Right forelimb (tissue), 1 donor: ENCODE results near the gene ADAMTS19.
"Not testable (repeated sequence)": the region's sequence is repeated elsewhere in the genome, so short reads cannot be mapped to it uniquely, and the experiment has no call there.

ENCODE experiments used
- DNase-seq: peaks from one replicate; pipeline ENCODE4 v3.0.0-alpha.2; 2018

Gene ADAMTS19

DNA sequence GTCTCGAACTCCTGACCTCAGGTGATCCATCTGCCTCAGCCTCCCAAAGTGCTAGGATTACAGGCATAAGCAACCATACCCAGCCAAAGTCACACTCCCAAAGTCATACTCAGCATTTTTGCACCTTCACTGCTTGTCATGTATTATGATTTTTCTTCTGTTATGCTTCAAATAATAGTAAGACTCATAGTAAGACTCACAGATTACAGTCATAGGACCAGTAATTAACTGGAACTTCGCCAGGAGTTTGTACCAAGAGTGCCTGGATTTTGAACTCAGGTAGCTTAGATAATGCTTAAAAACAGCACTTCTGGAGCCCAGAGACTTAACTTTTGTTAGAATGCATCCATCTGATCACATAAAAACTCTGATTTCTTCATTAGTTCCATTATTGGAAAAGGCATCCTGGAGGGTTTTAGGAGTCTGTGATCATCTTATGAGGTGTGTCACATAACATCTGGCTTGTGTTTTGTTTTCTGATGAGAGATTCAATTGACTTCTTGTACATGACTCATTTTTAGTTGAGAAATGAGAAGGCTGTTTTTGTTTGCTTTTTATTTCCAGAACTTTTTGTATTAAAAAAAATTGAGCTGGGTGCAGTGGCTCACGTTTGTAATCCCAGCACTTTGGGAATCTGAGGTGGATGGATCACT lies 131.5 kb downstream of the ADAMTS19 start:
- DNase-seq = no peak

DNA sequence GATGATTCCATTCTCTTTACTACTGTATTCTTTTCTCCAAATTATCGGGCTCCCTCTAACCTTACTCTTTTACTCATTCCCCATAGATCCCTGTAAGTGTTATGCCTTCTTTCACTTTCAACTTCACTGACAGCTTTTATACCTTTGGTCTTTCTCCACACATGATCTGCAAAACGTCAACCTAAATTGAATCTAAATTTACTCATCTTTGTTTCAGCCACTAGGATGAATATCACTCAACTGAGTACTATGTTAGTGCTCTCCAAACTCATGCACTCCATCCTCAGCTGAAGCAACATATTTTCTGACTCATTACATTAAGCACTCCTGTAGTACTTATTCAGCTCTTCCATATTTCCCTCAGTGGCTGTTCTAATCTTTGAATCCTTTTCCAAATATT lies 133.4 kb downstream of the ADAMTS19 start:
- no peak for DNase-seq

DNA sequence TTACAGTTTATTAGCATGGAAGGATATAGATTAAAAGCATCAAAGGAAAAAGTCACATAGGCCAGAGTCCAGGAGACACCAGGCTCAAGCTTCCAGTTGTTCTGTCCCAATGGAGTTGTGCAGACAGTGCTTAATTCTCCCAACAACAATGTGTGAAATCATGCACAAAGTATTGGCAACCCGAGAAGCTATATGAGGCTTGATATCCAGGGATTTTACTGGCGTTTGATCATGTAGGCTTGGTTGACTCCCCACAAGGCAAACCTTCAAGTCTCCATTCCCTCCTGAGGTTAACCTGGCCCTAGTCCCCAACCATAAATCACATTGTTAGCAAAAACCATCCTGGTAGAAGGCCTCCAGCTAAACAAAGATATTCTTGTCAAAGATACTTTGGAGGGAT lies 141.5 kb downstream of the ADAMTS19 start:
- no peak for DNase-seq

DNA sequence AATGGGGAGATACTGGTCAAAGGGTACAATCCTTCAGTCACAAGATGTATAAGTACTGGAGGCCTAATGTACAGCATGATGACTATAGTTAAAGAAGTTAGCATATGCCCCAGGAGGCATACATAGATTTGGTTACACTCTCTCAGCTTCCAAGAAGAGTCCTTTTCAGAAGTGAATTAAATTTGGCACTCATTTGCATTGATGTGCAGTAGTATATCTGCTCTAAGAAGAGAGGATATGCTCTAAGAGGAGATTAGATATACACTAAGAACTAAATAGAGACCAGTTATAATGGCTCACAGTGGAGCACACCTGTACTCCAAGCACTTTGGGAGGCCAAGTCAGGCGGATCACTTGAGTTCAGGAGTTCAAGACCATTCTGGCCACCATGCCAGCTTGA lies 148.3 kb downstream of the ADAMTS19 start:
- DNase-seq = no peak

DNA sequence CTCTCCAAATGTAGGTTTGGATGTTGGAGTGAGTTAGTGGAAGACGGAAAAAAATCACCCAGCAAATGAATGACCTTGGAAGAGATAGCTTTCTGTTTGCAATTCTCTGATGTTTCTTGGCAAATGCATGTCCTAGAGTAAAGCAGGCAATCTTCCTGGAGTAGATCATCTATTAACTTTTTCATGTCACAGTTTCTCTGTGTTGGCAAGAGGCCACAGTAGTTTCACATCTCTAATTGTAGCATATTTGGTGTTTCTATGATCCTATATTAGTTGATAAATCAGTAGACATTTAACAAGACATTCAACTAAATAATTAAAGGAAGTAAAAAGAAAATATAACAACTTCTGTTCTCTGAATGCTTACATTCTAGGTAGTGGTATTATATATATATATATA lies 149.6 kb downstream of the ADAMTS19 start:
- no peak for DNase-seq

DNA sequence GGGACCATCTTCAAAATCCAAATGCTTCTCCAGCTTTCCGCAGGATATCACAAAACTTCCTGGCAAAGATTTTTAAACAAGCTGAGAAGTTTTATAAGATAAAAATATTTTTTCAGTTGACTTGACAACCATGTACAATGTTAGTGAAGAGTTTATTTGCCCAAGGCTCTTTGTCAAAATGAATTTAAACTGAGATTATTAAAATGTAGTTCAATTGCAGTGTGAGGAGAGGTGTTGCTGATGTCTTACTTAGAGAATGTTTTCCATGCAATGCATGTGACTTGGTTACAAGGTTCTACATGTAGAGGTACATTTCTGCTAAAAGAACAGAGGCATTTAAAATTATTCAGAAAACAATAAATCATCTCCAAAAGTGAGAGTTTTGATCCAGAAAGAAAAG lies 156.4 kb downstream of the ADAMTS19 start:
- no peak for DNase-seq

DNA sequence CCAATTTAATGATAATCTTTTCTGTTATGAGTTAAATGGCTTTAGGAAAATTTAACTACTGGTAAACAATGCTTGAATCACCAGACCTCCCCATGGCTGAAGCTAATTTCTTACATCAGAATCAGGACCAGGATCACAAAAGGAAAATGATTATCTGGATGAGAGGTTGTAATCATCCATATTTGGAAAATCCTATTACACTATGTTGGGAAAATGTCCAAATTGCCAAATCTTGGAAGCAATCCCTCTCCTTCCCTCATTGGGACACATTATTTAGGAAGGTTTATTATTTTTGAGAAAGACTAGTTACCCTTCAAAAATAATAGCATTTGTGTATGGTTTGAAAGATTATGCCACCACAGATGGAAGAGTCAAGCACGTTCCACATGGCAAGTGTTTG lies 157.1 kb downstream of the ADAMTS19 start:
- DNase-seq = no peak

DNA sequence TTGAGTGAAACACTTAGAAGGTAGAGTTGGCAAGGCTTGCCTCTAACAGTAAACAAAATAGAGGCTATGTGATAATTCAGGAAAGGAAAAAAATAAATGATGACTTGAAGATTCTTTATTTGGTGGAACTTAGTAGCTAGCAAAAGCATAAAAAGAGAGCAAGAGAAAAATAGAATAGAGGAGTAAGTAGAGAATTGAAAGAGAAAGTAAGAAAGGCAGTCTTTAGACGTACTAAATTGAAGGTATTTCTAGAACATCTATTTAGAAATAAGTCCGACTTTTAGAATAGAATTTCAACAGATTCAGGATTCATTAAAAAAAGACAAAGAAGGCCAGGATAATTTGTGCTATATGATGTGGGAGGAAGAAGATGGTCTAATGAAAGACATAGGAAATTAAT lies 159.7 kb downstream of the ADAMTS19 start:
- no peak for DNase-seq

DNA sequence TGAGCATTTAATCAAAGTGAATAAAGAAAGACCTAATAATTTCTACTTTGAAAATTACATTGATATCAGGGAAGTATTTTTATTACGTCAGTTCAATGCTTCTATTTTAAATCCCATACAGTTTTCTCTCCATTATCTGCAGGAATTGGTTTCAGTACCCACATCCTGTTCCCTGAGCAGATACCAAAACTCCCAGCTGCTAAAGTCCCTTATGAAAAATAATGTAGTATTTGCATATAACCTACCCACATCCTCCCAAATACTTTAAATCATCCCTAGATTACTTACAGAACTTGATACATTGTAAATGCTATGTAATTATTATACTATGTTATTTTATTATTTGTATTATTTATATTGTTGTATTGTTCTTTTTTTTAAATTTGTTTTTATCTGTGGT lies 162.4 kb downstream of the ADAMTS19 start:
- DNase-seq = no peak

DNA sequence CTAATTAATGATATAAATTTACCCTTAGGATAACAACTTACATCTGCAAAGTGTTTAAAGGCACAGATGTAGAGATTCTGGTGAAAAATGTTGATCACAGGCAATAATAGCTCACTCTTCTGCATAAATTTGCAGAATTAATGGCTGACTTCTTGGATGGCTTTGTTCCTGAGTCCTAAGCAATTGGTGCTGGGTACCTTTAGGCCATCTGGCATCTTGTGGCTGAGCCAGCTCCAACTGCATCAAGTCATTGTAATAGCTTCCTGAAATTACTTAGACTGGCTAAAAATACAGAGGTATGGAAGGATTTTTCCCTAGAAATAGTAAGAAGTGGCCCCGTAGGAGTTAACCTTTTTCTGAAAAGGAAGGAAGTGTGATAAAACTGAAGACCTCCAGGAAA lies 169.5 kb downstream of the ADAMTS19 start:
- DNase-seq = no peak

DNA sequence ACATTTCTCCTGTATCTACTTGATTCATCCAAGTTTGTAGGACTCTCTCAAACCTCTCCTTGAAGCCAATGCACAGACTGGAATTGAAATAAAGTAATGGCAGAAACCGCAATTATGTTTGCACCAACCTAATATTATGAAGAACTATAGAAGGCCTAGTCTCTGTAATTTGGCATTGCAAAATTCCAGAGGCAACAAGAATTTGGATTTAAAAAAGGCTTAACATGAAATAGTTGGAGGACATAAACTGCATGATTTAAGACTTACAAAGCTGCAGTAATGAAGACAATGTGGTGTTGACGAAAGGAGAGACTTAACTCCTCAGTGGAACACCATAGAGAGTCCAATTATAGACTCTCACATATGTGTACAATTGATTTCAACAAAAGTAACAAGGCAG lies 170.0 kb downstream of the ADAMTS19 start:
- DNase-seq = no peak

DNA sequence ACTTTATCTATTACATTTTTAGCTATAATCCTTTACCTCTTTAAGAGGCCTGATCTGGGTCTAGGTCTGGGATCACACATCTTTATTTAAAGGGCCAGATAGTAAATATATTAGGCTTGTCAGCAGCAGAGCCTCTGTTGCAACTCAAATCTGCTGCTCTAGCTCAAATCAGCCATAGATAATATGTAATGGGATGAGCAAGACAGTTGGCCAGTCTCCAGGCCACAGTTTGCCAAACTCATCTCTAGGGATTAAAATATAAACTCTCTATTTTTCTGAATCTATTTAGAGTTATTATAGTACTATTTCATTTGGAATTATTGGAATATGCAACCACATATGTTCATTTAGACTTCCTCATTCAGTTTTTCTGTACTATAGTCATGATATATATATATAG lies 171.9 kb downstream of the ADAMTS19 start:
- DNase-seq = no peak

DNA sequence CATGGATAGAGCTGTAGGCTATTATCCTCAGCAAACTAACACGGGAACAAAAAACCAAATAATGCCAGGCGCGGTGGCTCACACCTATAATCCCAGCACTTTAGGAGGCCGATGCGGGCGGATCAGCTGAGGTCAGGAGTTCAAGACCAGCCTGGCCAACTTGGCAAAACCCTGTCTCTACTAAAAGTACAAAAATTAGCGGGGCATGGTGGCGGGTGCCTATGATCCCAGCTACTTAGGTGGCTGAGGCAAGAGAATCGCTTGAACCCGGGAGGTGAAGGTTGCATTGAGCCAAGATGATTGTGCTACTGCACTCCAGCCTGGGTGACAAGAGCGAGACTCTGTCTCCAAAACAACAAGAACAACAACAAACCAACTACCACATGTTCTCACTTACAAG lies 177.4 kb downstream of the ADAMTS19 start:
- DNase-seq = not testable (repeated sequence)

DNA sequence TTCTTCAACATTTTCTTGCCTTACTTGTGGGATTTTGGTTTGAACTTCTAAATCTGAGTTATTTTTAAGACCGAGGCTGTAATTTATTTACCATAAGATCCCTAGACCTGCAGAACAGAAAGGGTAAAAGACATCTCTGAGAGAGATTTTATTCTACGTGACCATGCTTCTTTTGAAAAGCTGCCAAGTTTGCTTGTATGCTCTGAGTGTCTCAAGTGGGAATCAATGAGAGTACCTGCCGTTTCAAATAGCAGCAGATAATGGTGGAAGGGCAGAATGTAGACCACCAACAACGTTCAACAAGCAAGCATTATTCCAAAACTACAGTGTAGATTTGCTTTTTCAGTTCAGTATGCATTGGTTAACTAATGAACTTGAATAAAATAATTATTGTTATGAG lies 179.2 kb downstream of the ADAMTS19 start:
- no peak for DNase-seq

DNA sequence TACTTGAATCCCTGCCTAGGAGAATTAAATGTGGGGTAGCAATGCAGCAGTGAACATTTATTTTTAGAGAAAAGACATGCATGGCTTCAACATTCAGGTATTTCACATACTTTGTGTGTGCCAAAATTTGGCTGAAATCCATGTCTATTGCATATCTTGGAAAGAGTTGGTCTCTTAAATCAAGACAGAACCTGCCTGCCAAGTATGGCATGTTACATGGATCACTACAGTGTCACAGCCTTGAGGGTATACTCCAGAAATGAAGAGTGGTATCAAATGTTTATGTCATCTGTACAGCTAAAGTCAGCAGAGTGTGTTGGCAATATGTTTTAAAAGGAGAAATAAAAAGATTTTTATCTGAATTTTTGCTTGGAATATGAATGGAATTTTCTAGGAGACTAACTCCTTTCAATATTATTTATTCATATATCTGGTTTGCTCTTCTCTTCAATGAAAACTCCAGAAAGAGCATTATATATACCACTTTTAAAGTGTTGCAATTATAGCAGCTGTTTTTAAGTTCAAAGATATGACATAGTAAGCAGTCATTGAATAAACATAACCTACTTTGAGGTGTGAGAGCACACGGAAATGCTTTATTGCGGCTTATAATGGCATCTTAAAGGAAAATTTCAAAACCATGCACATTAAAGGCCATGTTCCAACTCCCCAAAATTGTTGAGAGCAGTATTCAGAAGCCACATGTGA lies 192.4 kb downstream of the ADAMTS19 start:
- no peak for DNase-seq

DNA sequence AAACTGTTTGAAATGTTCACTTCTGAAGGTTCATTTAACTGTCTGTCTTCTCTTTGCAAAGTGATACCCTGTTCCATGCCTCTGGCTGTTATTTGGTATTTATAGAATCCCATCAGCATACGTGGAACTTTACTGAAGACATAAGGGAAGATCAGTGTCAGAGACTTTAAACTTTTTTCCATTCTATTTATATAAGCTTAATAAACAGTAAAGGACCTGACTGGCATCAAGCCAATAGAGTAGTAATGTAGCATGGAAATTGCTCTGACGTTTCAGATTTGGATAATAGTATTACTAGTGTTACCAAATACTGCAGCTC lies 192.9 kb downstream of the ADAMTS19 start:
- DNase-seq = no peak

DNA sequence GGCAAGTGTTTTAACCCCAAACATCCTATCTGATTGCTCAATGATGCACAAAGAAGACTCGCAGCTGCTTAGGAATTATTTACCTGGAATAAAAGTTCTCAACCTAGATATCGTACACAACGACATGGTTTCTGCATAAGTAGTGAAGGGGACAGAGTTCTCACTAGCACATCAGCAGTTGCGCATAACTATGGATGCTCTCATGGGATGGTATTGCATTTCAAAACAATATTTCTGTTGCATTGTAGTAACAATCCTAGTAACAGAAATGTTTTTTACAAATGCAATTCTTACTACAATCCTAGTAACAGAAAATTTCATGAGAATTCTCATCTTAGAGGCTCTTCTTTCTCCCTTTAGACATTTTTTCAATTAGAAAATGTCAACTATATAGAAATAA lies 193.3 kb downstream of the ADAMTS19 start:
- no peak for DNase-seq

DNA sequence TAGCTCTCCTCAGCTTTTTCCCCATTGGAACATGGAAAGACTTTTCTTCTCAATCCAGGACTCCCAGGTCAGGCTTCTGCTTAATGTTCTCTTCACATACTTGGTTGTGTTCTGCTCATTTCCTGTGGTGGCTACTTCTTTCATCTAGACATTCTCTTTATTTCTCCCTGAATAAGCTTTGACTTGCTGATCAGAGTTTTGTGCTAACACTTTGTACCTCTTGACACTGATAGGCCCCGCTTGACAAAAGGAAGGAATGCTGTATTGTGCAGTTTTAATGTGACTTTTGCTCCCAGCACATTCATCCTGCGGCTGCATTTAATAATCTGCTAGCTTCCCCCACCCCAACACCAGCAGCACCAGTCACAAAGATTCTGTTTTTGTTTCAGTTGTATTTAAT lies 196.9 kb downstream of the ADAMTS19 start:
- no peak for DNase-seq

DNA sequence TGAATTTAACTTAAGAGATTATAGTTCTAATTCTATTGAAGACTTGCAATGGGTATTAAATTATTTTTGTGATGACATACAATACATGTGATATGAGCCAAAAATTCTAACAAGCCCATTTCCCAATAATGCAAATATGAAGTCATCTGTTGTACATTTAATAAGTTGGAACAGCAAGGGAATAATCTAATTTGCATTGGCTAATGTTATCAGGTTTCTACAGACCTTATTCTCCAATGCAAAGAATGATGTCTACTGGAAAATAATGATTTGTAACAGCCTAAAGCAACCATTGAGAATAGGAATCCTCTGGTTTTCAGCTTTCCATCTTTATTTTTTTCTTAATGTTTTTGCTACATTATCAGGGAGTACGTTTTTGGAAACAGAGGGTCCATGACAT lies 198.7 kb downstream of the ADAMTS19 start:
- DNase-seq = no peak

DNA sequence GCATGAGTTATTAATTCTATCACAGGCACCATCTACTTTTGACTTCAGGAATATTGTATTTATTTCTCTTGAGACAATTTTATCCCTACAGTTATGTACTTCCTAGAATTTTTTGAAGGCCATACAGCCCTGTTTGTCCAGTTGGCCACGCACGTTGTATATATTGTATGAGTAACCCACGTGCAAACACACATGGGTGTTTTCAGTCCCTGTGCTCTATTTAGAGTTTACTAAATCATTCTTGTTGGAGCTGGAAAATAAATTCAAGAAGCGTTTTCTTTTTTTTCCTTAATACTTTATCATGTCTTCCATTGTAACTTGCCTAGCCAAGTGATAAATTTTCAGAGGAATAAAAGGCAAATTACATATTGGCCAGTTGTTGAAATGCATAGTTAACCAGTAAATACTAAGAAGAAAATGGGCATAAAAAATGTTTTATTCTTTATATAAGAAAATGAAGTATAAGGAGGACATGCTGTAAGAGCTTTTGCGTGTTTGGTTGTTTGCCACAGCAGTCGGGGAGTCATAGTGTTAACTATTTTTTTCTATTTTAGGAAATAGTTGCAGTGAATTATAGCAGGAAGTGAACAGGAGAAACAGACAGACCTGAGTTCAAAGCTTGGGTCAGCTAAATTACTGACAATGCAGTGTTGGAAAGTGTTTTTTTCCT lies 201.4 kb downstream of the ADAMTS19 start:
- no peak for DNase-seq

DNA sequence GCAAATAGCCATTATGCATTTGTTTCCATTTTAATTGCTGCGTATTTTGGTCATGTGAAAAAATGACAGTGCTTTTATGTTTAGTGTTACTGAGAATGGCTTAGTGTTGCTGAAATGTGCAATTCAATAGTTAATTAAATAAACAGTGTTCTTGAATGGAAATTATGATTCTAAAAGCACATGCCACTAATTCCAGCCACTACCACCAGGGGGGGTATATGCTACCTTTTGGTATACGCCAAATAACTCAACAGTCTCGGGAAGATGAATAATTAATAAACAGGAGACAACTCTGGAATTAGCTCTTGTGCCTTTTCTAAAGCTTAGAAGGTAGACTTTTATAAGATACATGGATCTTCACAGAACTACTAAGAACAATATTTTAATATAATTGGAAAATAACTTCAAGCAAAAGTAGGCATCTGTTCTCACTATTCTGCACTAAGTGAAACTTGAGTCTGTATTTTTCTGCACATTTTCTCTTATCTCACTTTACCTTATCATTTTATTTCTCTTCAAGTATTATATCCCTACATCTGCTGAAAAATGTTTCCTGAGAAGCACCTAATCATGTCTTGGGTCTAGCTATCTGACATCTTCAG lies 204.3 kb downstream of the ADAMTS19 start:
- DNase-seq = no peak

DNA sequence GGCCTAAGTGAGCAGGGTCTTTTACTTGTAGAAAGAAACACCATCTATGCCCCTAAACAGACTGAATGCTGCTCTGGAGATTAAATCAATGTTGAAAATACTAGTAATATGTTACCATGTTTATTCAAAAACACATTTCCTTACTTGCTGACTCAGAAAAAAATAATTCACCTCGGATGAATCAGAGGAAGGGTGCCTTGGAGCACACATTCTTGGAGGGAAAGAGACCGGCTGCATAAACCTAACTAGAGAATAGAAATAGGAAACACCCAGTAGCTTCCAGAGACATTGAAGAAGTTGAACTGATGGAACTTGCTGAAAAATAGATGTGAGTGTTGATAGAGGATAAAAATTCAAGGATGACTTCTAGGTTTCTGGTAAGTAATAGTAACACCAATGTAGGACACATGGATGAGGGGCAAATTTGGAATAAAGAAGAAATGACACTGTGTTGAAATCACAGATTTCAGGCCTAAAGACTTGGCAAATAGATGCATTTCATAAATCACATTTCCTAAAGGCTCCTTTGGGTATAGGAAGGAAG lies 210.9 kb downstream of the ADAMTS19 start:
- DNase-seq = no peak

DNA sequence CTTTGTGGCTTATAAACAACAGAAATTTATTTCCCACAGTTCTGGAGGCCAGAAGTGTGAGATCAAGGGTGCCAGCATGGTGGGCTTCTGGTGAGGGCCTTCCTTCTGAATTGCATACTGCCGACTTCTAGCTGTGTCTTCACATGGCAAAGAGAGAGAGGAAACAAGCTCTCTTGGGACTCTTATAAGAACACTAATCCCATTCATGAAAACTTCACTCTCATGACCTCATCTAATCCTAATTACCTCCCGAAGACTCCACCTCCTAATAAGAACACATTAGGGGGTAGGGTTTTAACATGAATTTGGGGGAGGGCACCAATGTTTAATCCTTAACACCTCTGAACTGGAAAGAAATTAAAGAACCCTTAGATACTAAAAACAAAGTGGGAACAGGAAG lies 211.9 kb downstream of the ADAMTS19 start:
- DNase-seq = no peak

DNA sequence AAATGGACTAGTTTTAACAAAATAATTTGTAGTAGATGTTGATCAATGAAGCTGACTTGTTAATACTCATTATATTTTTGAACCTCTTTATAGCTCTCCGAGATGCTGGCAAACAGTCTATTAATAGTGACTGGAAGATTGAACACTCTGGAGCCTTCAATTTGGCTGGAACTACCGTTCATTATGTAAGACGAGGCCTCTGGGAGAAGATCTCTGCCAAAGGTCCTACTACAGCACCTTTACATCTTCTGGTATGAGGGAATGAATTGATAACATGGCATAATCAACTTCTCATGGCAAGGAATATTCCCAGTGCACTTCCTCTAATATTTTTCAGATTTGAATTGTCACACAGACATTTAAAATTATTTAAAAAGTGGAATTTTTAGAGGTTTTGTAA lies 219.6 kb downstream of the ADAMTS19 start:
- no peak for DNase-seq
